HCT116 (cell line): Measurements from ENCODE around the gene ZNF746. TPM values are rescaled to one million over a fixed set of nuclear protein-coding genes. Genes with fewer than 3 reads are reported as not detected.

Source experiments
- ATAC-seq: fragments of 200-7000 bp; cut with Tn5 transposase; 2 replicates; pipeline ENCODE4 v1.9.1; 2020; ENCODE audit warnings: mild to moderate bottlenecking, moderate library complexity
- BruUV-seq: library from RNA; stranded (reverse); fragments of 400-500 nt; replicated peaks from 2 replicates; lab custom pipeline; 2021; lab: Mats Ljungman, UMichigan
- CTCF ChIA-PET: fragments of 300-600 bp; sonication (Branson Sonifier 250); formaldehyde crosslinking; loops from one replicate; lab custom pipeline; 2021; ENCODE audit warnings: antibody characterized with exemption; lab: Charles Lee
- POLR2A ChIA-PET: fragments of 300-600, 350-600 bp; sonication (Branson Sonifier 250); formaldehyde crosslinking; loops from one replicate; lab custom pipeline; 2021; ENCODE audit warnings: antibody characterized with exemption; lab: Charles Lee
- RAD21 ChIA-PET, 2 experiments: fragments of 300-600 bp; sonication (Branson Sonifier 250); formaldehyde crosslinking; loops; one replicate each; lab custom pipeline; 2023; ENCODE audit warnings: low total read pairs in 2 of 2; ENCODE audit not compliant: uncharacterized antibody in 2 of 2, unreplicated experiment in 2 of 2, low non-redundant PET in 1 of 2; lab: Charles Lee
- DNase-seq: peaks from one replicate; pipeline ENCODE4 v3.0.0-alpha.2; 2010; ENCODE audit warnings: low read depth, low spot score
- H2AFZ ChIP-seq: fragments of 200-600 bp; shearing (Covaris generic), sonication (generic); 2 replicates; pipeline ENCODE4 v1.6.1; 2017; ENCODE audit warnings: low read depth, mixed run types, mixed read lengths, antibody characterized with exemption, low read length; ENCODE audit not compliant: poor library complexity, severe bottlenecking
- H3K27ac ChIP-seq: 2 replicates; pipeline ENCODE4 v1.5.1; 2012; ENCODE audit warnings: low read depth, low read length
- H3K27me3 ChIP-seq: fragments of 200-600 bp; sonication (generic); 2 replicates; pipeline ENCODE4 v1.6.1; 2016; ENCODE audit warnings: mixed run types, low read length, mixed read lengths; ENCODE audit not compliant: insufficient read depth
- H3K36me3 ChIP-seq, 2 experiments: fragments of 200-500 bp in 1 of 2; fragments of 200-600 bp in 1 of 2; sonication (Bioruptor generic) in 1 of 2; sonication (generic) in 1 of 2; 2 replicates each; pipeline versions ENCODE4 v1.5.1 to v1.6.1; 2014 to 2016; ENCODE audit warnings: low read length in 2 of 2, inconsistent platforms in 1 of 2, mixed read lengths in 1 of 2, mixed run types in 1 of 2; ENCODE audit not compliant: insufficient read depth in 2 of 2, control insufficient read depth in 1 of 2
- H3K4me1 ChIP-seq, 2 experiments: fragments of 200-600 bp in 1 of 2; sonication (generic) in 1 of 2; 2 replicates each; pipeline versions ENCODE4 v1.5.1 to v1.6.1; 2012 to 2017; ENCODE audit warnings: low read length in 2 of 2, inconsistent platforms in 1 of 2, mild to moderate bottlenecking in 1 of 2, mixed read lengths in 1 of 2, mixed run types in 1 of 2, moderate library complexity in 1 of 2; ENCODE audit not compliant: insufficient read depth in 2 of 2, control insufficient read depth in 1 of 2
- H3K4me2 ChIP-seq: fragments of 200-600 bp; sonication (generic); 2 replicates; pipeline ENCODE4 v1.6.1; 2017; ENCODE audit warnings: mixed run types, low read length, mixed read lengths
- H3K4me3 ChIP-seq, 2 experiments: fragments of 200-600 bp in 1 of 2; sonication (generic) in 1 of 2; replicated peaks in 1 of 2; 2 replicates each; pipeline ENCODE4 v1.5.1; 2011 to 2016; ENCODE audit warnings: low read length in 2 of 2, control low read depth in 1 of 2, low read depth in 1 of 2, mild to moderate bottlenecking in 1 of 2, mixed read lengths in 1 of 2, mixed run types in 1 of 2
- H3K79me2 ChIP-seq: fragments of 200-600 bp; sonication (generic); 2 replicates; pipeline ENCODE4 v1.6.1; 2017; ENCODE audit warnings: mild to moderate bottlenecking, mixed run types, low read length, moderate library complexity, mixed read lengths; ENCODE audit not compliant: insufficient read depth
- H3K9ac ChIP-seq: fragments of 200-600 bp; sonication (generic); 2 replicates; pipeline ENCODE4 v1.6.1; 2016; ENCODE audit warnings: low read length, mixed read lengths
- H3K9me2 ChIP-seq: fragments of 200-600 bp; sonication (generic), shearing (Covaris generic); 2 replicates; pipeline ENCODE4 v1.6.1; 2017; ENCODE audit warnings: mixed run types, mild to moderate bottlenecking, moderate library complexity; ENCODE audit not compliant: insufficient read depth
- H3K9me3 ChIP-seq, 2 experiments: fragments of 200-500 bp in 1 of 2; fragments of 200-600 bp in 1 of 2; sonication (Bioruptor generic) in 1 of 2; sonication (generic) in 1 of 2; 2 replicates each; pipeline ENCODE4 v1.6.1; 2014 to 2017; ENCODE audit warnings: low read length in 2 of 2, mixed read lengths in 2 of 2, inconsistent platforms in 1 of 2, low read depth in 1 of 2, mild to moderate bottlenecking in 1 of 2, mixed run types in 1 of 2, moderate library complexity in 1 of 2; ENCODE audit not compliant: control insufficient read depth in 1 of 2, insufficient read depth in 1 of 2
- H4K20me1 ChIP-seq: fragments of 200-600 bp; sonication (generic), shearing (Covaris generic); 2 replicates; pipeline ENCODE4 v1.6.1; 2017; ENCODE audit warnings: mixed run types, mild to moderate bottlenecking, moderate library complexity; ENCODE audit not compliant: insufficient read depth
- CBX3 ChIP-seq: IDR thresholded peaks from 2 replicates; pipeline ENCODE4 v1.6.1; 2012; ENCODE audit warnings: low read depth
- CEBPB ChIP-seq: IDR thresholded peaks from 2 replicates; pipeline ENCODE4 v1.6.1; 2012; ENCODE audit warnings: low read depth
- CTCF ChIP-seq, 3 experiments: fragments of 200-600 bp in 1 of 3; sonication (generic) in 1 of 3; IDR thresholded peaks in 2 of 3; conservative IDR thresholded peaks in 1 of 3; 2 replicates each; pipeline ENCODE4 v1.5.1; 2012 to 2017; ENCODE audit warnings: low read depth in 2 of 3, low read length in 2 of 3, antibody characterized with exemption in 1 of 3, borderline replicate concordance in 1 of 3, control low read depth in 1 of 3, mild to moderate bottlenecking in 1 of 3, mixed read lengths in 1 of 3, mixed run types in 1 of 3, moderate library complexity in 1 of 3; ENCODE audit not compliant: insufficient read depth in 1 of 3
- EGR1 ChIP-seq: IDR thresholded peaks from 2 replicates; pipeline ENCODE4 v1.6.1; 2012; ENCODE audit warnings: low read depth
- ELF1 ChIP-seq: IDR thresholded peaks from 2 replicates; pipeline ENCODE4 v1.6.1; 2012; ENCODE audit warnings: low read depth, borderline replicate concordance
- EZH2 ChIP-seq: fragments of 200-600 bp; sonication (generic); IDR thresholded peaks from 2 replicates; pipeline ENCODE4 v1.6.1; 2017; ENCODE audit warnings: antibody characterized with exemption, mixed run types
- FOSL1 ChIP-seq: IDR thresholded peaks from 2 replicates; pipeline ENCODE4 v1.6.1; 2012; ENCODE audit warnings: low read depth
- JUND ChIP-seq: IDR thresholded peaks from 2 replicates; pipeline ENCODE4 v1.6.1; 2012
- POLR2A ChIP-seq: IDR thresholded peaks from 2 replicates; pipeline ENCODE4 v1.7.0; 2011; ENCODE audit warnings: borderline replicate concordance; ENCODE audit not compliant: insufficient read depth, insufficient read length; ENCODE audit errors: extremely low read depth
- POLR2AphosphoS5 ChIP-seq: IDR thresholded peaks from 2 replicates; pipeline ENCODE4 v1.6.1; 2011; ENCODE audit warnings: mild to moderate bottlenecking, low read depth, low read length, moderate library complexity
- REST ChIP-seq: IDR thresholded peaks from 2 replicates; pipeline ENCODE4 v1.6.1; 2012; ENCODE audit warnings: low read depth
- SIN3A ChIP-seq: IDR thresholded peaks from 2 replicates; pipeline ENCODE4 v1.6.1; 2012; ENCODE audit warnings: low read depth
- TCF7L2 ChIP-seq: IDR thresholded peaks from 2 replicates; pipeline ENCODE4 v1.7.0; 2011; ENCODE audit warnings: borderline replicate concordance, inconsistent platforms; ENCODE audit not compliant: insufficient read depth, insufficient read length; ENCODE audit errors: extremely low read depth
- YY1 ChIP-seq: IDR thresholded peaks from 2 replicates; pipeline ENCODE4 v1.6.1; 2011; ENCODE audit warnings: low read length, low read depth, moderate library complexity, mild to moderate bottlenecking; ENCODE audit not compliant: insufficient replicate concordance; ENCODE audit errors: extremely low read depth
- ZBTB33 ChIP-seq: IDR thresholded peaks from 2 replicates; pipeline ENCODE4 v1.6.1; 2011; ENCODE audit warnings: mild to moderate bottlenecking, low read length, moderate library complexity; ENCODE audit not compliant: insufficient replicate concordance; ENCODE audit errors: extremely low read depth
- ZNF274 ChIP-seq: fragments of 200-500 bp; sonication (Bioruptor generic); IDR thresholded peaks from 2 replicates; pipeline ENCODE4 v1.6.1; 2014; ENCODE audit warnings: mild to moderate bottlenecking, low read depth, low read length, inconsistent platforms
- intact Hi-C: fragments of 100-400 bp; cut with micrococcal nuclease; formaldehyde crosslinking; loops from 2 replicates; pipeline ENCODE4 v1.10.0; 2022
- total RNA-seq: library from RNA; stranded (reverse); gene quantifications from one replicate; pipeline ENCODE4 v1.2.1, GENCODE V29; 2021; ENCODE audit not compliant: unreplicated experiment

ZNF746 gene
- total RNA-seq, 1 experiment from 2014 or later: 18.7 TPM

- TF ChIP-seq JUND (no peak), POLR2A (no peak), REST (no peak), FOSL1 (no peak), ZNF274 (no peak), CTCF (IDR thresholded peaks at IDR 0.05 in 2 of 3, conservative IDR thresholded peaks at IDR 0.05 in 1 of 3; ENCODE audit: borderline replicate concordance in 1 of 3, insufficient read depth in 1 of 3, low read depth in 2 of 3, low read length in 2 of 3) (no peak), POLR2AphosphoS5 (no peak), YY1 (no peak), TCF7L2 (no peak), ZBTB33 (no peak), CBX3 (no peak), SIN3A (no peak), EGR1 (no peak), EZH2 (no peak), CEBPB (no peak), ELF1 (no peak)
- Histone ChIP-seq H4K20me1 (no peaks in the 10 kb centered on the region), H3K4me3 (no peak overlapping the region), H3K79me2 (no peaks in the 10 kb centered on the region), H2AFZ (no peak overlapping the region), H3K27ac (no peak overlapping the region), H3K27me3 (no peaks in the 10 kb centered on the region), H3K4me2 (no peak overlapping the region), H3K4me1 (no peaks in the 10 kb centered on the region), H3K36me3 (peaks cover 6 to 16% of the 10 kb centered on the region in 2 experiments), H3K9me3 (no peaks in the 10 kb centered on the region), H3K9ac (no peak overlapping the region), H3K9me2 (no peaks in the 10 kb centered on the region)
- ChIA-PET CTCF (interaction anchor here (1.5 kb wide), 1 partner anchor 17 kb away, joined by 3 read pairs; no protein-coding TSS in a partner anchor), RAD21 (no interaction called here), POLR2A (no interaction called here)
- no peak for ATAC-seq
- no TSS peak for BruUV-seq
- DNase-seq: no peak
- intact Hi-C loops: no loop called here
Measured at GRCh38 chr7:149442924-149443323, 54.7 kb downstream of the ZNF746 start.
